ENCODE results near the gene WWOX.

WWOX gene

DNA sequence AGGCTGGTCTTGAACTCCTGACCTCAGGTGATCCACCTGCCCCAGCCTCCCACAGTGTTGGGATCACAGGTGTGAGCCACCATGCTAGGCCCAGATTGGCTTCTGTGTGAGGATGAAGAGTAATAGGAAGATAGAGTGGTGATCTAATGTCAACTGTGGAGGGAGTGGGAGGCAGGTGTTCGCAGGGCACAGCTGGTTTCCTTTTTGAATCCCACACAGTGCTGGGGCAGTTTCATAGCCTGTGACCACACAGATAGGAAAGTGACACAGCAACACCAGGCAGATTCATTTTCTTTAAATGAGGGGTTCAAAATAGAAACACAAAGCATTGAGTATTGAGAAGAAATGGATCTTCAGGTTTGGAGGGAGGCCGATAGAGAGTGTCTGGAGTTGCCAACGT lies 540.3 kb downstream of the WWOX start:
- no peaks in the 10 kb centered on the region for H3K4me1 Mint-ChIP-seq (ENCODE audit: low read depth)
- H3K4me3 Mint-ChIP-seq, result no peak overlapping the region
- H3K36me3 Mint-ChIP-seq, result peaks cover 12% of the 10 kb centered on the region
- H3K27me3 Mint-ChIP-seq, result peaks cover 3% of the 10 kb centered on the region
- no peaks in the 10 kb centered on the region for H3K9me3 Mint-ChIP-seq (ENCODE audit: low read depth)
- no peak overlapping the region for H3K27ac Mint-ChIP-seq

DNA sequence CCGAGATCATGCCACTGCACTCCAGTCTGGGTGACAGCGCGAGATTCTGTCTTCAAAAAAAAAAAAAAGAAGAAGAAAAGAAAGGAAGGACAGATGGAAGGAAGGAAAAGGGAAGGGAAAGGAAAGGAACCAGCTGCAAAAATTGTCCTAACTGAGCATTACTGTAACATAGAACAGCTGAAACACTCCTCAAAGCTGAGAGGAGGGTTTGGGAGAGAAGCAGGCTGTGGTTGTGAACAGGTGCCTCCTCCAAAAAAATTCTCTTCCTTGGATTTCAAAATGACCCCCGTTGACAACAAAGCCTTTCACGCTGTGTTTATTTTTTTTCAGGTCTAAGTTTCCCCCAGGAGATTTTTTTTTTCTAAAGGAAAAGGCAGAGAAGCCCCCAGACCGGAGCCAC lies 541.4 kb downstream of the WWOX start:
- no peak overlapping the region for H3K4me3 Mint-ChIP-seq
- no peak overlapping the region for H3K27ac Mint-ChIP-seq
- H3K9me3 Mint-ChIP-seq (ENCODE audit: low read depth), result no peaks in the 10 kb centered on the region
- H3K36me3 Mint-ChIP-seq, result peaks cover 13% of the 10 kb centered on the region
- H3K27me3 Mint-ChIP-seq, result peaks cover 3% of the 10 kb centered on the region
- H3K4me1 Mint-ChIP-seq (ENCODE audit: low read depth), result no peaks in the 10 kb centered on the region

DNA sequence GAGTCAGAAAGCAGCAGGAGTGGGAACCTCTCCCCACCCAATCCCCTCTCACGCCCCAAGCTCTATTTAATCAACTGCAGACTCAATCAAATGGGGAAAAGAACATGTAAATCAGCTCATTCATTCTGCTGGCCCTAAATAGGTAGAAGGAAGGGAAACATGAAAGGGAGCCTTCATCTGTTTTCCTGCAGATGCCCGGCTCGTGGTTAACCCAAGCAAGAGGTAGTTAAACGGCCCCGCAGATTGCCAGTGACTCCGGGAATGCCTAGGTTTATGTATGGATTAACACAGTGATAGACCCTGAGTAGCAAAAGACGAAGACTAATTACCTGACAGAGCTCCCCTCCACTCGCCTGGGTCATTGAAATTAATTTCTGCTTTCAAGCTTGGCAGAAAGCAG lies 542.0 kb downstream of the WWOX start:
- H3K27ac Mint-ChIP-seq, result no peak overlapping the region
- H3K27me3 Mint-ChIP-seq, result peaks cover 3% of the 10 kb centered on the region
- peaks cover 14% of the 10 kb centered on the region for H3K36me3 Mint-ChIP-seq
- no peaks in the 10 kb centered on the region for H3K9me3 Mint-ChIP-seq (ENCODE audit: low read depth)
- no peak overlapping the region for H3K4me3 Mint-ChIP-seq
- H3K4me1 Mint-ChIP-seq (ENCODE audit: low read depth), result no peaks in the 10 kb centered on the region

DNA sequence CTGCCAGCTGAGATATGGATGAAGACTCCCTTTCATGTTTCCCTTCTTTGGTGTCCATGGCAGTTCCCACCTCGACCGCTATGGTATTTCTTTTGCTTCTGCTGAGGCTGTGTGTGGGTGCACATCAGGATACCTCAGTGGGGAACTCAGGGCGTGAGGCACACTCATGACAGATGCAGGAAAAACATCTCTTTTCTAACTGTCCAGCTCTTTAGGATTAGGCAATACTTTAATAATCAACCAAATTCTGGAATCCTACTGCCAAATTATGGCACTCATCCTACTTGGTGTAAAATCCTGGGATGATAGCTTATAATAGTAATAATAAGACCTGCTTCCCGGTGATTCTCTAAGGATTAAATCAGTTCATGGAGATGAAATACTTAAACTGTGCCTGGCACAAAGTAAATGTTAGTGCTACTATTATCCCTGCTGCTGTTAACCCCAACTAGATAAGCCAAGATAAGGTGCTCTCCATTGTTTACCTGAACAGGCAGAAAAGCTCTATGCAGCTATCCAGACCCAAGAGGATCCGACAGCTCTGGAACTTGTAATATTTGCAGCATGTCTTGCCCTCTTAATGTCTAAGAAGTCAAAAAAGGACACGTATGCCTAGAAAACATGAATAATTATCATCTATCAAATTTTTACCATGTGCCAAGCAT lies 543.3 kb downstream of the WWOX start:
- Mint-ChIP-seq H3K27ac (no peak overlapping the region), H3K36me3 (peaks cover 11% of the 10 kb centered on the region), H3K4me1 (ENCODE audit: low read depth) (no peaks in the 10 kb centered on the region), H3K27me3 (peaks cover 3% of the 10 kb centered on the region), H3K4me3 (no peak overlapping the region), H3K9me3 (ENCODE audit: low read depth) (no peaks in the 10 kb centered on the region)

DNA sequence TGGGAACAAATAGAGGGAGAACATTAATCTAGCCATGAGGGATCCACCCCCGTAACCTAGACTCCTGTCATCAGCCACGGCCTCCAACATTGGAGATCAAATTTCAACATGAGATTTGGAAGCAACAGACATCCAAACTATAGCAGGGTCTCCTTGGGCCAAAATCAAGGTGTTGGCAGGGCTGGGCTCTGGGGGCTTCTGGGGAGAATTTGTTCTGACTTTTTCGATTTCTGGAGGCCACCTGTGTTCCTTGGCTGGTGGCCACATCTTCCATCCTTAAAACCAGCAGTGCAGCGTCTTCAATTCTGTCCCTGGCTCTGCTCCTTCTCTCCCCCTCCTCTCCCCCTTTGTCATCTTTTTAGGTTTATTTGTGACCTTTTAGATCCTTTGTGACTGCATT lies 546.2 kb downstream of the WWOX start:
- H3K9me3 Mint-ChIP-seq (ENCODE audit: low read depth), result no peaks in the 10 kb centered on the region
- peaks cover 4% of the 10 kb centered on the region for H3K36me3 Mint-ChIP-seq
- H3K4me1 Mint-ChIP-seq (ENCODE audit: low read depth), result no peaks in the 10 kb centered on the region
- no peak overlapping the region for H3K27ac Mint-ChIP-seq
- no peak overlapping the region for H3K4me3 Mint-ChIP-seq
- H3K27me3 Mint-ChIP-seq, result no peaks in the 10 kb centered on the region

DNA sequence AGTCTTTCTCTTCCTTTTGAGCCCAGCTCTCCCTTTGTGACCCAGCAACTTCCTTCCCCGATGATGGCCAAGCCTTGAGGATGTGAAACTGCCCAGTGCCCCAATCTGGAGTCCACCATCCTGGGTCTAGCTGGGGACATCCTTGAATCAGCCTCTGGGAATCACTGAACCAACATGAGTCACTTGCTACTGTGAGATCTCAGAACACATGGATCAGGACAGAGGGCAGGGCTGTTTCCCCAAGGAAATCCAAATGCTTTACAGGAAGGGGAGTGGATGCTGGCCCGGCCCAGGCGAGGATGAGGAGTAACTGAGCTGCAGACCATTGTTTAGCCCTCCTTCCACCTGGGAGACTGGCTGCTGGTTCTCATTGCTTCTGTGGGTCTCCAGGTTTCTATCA lies 547.6 kb downstream of the WWOX start:
- Mint-ChIP-seq H3K9me3 (ENCODE audit: low read depth) (no peaks in the 10 kb centered on the region), H3K36me3 (peaks cover 7% of the 10 kb centered on the region), H3K4me1 (ENCODE audit: low read depth) (no peaks in the 10 kb centered on the region), H3K4me3 (no peak overlapping the region), H3K27ac (no peak overlapping the region), H3K27me3 (no peaks in the 10 kb centered on the region)

DNA sequence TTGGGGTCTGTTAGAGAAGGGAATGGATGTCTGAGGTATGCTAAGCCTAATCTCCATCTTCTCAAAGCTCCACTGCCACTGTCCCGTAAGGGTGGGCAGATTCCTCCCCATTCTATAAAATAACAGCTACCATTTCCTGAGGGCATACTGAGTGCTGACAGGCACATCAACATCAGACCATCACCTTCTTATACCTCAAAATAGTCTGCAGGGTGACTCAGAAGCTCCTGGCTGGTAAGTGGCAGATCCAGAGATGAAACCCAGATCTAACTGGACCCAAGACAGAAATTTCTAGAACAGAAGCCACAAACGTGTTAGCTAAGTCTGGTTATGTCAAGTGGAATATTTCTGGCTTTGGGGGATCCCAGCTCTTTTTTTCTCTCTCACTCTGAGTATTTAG lies 548.0 kb downstream of the WWOX start:
- Mint-ChIP-seq H3K9me3 (ENCODE audit: low read depth) (no peaks in the 10 kb centered on the region), H3K4me1 (ENCODE audit: low read depth) (no peaks in the 10 kb centered on the region), H3K4me3 (no peak overlapping the region), H3K27ac (no peak overlapping the region), H3K27me3 (no peaks in the 10 kb centered on the region), H3K36me3 (peaks cover 7% of the 10 kb centered on the region)

DNA sequence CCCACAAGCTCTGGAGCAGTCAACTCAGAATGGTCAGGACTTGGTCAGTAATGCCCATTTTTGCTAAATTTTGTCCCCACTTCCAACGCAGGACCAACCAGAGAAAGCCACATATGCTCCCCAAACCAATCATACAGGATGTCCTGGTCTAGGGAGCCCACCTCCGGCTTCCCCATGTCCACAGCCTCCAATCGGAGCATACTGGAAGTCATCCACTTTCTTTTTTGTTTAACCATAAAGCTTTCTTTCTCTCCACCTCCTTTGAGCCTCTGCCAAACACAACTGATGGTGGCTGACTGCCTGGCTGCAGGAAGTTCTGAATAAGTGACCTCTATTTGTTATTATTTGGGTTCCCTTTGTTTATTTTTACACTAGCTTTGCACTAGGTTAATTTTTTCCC lies 549.1 kb downstream of the WWOX start:
- H3K4me1 Mint-ChIP-seq (ENCODE audit: low read depth), result no peaks in the 10 kb centered on the region
- H3K27ac Mint-ChIP-seq, result no peak overlapping the region
- H3K27me3 Mint-ChIP-seq, result no peaks in the 10 kb centered on the region
- no peaks in the 10 kb centered on the region for H3K9me3 Mint-ChIP-seq (ENCODE audit: low read depth)
- no peak overlapping the region for H3K4me3 Mint-ChIP-seq
- peaks cover 7% of the 10 kb centered on the region for H3K36me3 Mint-ChIP-seq

DNA sequence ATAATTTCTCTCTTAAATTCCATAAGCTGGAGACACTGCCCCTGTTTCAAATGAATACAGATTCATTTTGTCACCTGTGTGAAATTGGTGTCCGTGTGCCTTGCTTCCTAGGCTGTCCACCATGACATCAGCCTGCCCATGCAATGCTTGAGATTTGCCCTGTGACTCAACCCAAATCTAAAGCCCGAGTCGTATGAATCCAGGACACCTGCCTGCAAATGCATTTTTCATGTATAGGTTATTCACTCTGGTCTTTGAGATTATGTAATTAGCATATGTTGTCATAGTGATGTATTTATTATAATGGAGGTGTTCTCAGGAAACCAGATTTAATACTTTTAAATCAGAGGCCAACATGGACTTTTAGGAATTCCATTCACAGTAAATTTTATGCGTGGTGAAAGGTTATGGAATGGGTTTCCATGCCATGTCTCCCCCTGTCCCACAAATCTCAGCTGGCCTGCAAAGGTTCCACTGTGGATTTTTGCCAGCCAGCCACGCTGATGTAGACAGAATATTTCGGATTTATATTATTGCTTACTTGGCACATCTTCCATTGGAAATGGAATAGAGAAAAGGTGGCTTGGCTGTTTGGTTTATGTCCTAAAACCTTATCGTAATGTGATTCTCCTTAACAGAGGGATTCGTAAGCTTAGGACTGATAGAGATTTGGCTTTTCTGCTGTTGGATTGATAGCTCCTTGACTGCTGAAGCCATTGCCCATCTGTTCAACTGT lies 551.1 kb downstream of the WWOX start:
- no peaks in the 10 kb centered on the region for H3K27me3 Mint-ChIP-seq
- H3K4me1 Mint-ChIP-seq (ENCODE audit: low read depth), result no peaks in the 10 kb centered on the region
- H3K27ac Mint-ChIP-seq, result no peak overlapping the region
- no peak overlapping the region for H3K4me3 Mint-ChIP-seq
- no peaks in the 10 kb centered on the region for H3K9me3 Mint-ChIP-seq (ENCODE audit: low read depth)
- peaks cover 7% of the 10 kb centered on the region for H3K36me3 Mint-ChIP-seq

DNA sequence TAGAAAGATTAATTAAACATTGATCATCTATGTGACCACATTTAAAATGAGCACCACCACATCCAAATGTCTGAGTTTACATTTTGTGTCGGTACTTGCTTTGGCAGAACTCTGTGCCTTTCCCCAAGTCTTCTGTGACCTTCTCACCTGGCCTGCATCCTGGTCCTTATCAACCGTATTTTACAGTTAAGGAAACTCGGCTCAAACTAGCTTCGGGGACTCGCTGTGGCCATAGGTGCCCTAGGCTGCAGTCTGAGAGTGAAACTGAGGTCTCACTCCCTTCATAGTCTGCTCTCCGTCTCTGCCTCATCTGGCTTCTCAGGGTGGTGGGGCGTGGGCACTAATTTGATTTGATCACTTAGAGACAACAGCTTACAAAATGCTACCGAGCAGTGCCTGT lies 555.5 kb downstream of the WWOX start:
- H3K27me3 Mint-ChIP-seq, result no peaks in the 10 kb centered on the region
- H3K36me3 Mint-ChIP-seq, result peaks cover 3% of the 10 kb centered on the region
- no peaks in the 10 kb centered on the region for H3K9me3 Mint-ChIP-seq (ENCODE audit: low read depth)
- no peak overlapping the region for H3K27ac Mint-ChIP-seq
- H3K4me1 Mint-ChIP-seq (ENCODE audit: low read depth), result no peaks in the 10 kb centered on the region
- no peak overlapping the region for H3K4me3 Mint-ChIP-seq

DNA sequence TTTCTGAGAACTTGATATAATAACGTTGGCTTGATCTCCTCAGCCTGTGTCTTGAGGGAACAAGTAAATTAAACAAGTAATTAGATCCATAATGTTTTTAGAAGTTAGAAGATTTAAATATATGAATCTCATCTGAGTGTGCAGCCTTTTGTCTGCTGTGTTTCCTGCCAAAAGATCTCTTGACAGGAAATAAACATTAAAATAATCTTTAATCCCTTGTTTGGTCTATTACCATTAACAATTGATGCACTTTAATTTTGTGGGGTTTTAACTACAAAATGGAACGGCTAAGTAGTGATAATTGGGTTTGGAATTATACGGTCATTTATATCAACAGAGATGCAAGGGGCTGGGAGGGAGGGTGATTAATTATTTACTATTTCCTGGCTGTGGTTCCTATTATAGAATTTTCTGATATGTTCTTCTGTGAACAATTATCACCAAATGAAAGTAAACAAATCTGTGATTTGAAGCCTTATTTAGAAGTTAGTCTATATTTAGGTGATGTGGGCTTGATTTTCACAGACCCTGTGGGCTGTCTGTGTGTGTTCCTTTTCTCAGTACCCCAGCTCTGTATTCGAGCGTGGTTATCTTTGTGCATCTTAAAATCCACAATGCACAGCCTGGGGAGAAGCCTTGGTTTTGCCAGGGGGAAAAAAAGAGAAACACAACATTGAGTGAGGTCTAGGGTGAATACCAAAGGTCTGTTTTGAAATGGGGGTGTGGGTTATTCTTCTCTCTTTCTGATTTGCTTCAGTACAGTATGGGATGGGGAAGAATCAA lies 556.1 kb downstream of the WWOX start:
- peaks cover 3% of the 10 kb centered on the region for H3K36me3 Mint-ChIP-seq
- H3K27me3 Mint-ChIP-seq, result no peaks in the 10 kb centered on the region
- no peak overlapping the region for H3K4me3 Mint-ChIP-seq
- H3K4me1 Mint-ChIP-seq (ENCODE audit: low read depth), result no peaks in the 10 kb centered on the region
- no peak overlapping the region for H3K27ac Mint-ChIP-seq
- no peaks in the 10 kb centered on the region for H3K9me3 Mint-ChIP-seq (ENCODE audit: low read depth)

DNA sequence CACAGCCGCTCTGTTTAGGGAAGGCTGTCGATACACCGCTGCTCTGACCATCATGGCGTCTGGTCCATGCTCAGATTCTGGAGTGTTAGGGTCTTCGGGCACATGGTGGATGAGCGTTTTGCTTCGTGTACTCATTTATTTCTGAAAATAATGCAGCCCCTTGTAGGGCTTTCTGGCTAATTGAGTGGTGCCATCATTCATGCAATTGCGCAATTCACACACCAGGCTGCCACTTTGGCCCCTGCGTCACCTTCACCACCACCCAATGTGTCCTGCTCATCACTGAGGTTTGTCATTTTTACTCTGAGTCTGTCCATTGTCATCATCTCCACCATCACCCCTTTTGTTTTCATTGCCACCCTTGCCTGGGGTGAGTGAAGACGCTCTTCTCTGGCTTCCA lies 557.4 kb downstream of the WWOX start:
- Mint-ChIP-seq H3K4me1 (ENCODE audit: low read depth) (no peaks in the 10 kb centered on the region), H3K27me3 (no peaks in the 10 kb centered on the region), H3K36me3 (no peaks in the 10 kb centered on the region), H3K9me3 (ENCODE audit: low read depth) (no peaks in the 10 kb centered on the region), H3K4me3 (no peak overlapping the region), H3K27ac (no peak overlapping the region)

DNA sequence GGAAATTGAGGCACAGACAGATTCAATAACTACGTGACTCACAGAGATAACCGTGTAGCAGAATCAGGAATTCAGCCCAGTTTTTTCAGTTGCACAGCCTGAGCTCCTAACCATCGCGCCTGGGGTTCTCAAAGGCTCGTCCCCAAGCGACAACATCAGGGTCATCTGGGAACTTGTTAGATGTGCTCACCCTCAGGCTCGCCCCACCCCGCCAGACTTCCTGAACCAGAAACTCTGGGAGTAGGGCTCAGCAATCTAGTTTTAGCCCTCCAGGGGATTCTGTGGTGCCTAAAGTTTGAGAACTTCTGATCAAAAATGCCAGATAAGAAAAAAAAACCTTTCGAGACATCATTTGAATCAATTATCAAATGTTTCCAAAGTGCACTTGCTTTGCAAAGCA lies 559.8 kb downstream of the WWOX start:
- H3K4me3 Mint-ChIP-seq, result no peak overlapping the region
- no peaks in the 10 kb centered on the region for H3K9me3 Mint-ChIP-seq (ENCODE audit: low read depth)
- no peaks in the 10 kb centered on the region for H3K27me3 Mint-ChIP-seq
- H3K36me3 Mint-ChIP-seq, result peaks cover 2% of the 10 kb centered on the region
- H3K27ac Mint-ChIP-seq, result no peak overlapping the region
- no peaks in the 10 kb centered on the region for H3K4me1 Mint-ChIP-seq (ENCODE audit: low read depth)

DNA sequence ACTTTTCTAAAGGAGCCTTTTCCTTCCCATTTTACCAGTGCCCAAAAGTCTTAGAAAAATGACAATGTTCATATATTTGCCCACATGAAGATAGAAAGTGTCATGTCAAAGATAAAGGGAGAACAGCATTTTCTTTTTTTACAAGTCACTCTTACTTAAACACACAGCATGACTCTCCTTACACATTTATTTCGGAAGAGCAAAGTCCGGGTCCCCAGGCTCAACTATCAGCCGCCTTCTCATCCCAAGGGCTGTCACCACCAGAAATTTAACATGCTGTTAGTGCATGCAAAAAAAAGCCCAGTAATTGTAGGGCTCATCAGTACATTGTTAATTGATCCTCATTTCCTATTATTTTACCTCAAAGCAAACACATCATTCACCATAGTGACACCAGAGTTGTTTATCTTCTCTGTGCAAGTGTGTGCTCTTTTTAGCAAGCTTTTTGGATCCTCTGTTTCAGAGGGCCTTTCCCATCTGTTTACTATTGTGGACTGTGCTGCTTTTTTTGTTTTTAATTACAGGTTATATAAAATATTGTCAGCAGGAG lies 560.3 kb downstream of the WWOX start:
- H3K27me3 Mint-ChIP-seq, result no peaks in the 10 kb centered on the region
- no peaks in the 10 kb centered on the region for H3K4me1 Mint-ChIP-seq (ENCODE audit: low read depth)
- no peak overlapping the region for H3K27ac Mint-ChIP-seq
- no peak overlapping the region for H3K4me3 Mint-ChIP-seq
- peaks cover 2% of the 10 kb centered on the region for H3K36me3 Mint-ChIP-seq
- H3K9me3 Mint-ChIP-seq (ENCODE audit: low read depth), result no peaks in the 10 kb centered on the region

DNA sequence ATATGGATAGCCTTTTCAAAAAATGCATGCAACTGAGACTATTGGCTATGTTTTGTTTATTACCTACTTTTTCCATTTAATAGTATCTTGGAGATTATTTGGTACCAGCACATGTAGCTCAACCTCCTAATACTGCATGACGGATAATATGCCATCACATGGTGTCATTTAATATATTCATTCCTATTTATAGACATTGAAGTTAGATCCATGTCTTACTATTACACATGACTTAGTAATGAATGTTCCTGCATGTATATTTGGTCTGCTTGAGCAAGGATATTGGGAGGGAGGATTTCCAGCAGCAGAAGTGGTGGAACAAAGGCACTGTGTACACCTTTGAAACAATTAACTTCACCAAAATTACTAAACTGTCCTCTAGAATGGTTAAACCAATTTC lies 561.3 kb downstream of the WWOX start:
- H3K27me3 Mint-ChIP-seq, result no peaks in the 10 kb centered on the region
- no peak overlapping the region for H3K27ac Mint-ChIP-seq
- H3K4me1 Mint-ChIP-seq (ENCODE audit: low read depth), result no peaks in the 10 kb centered on the region
- no peak overlapping the region for H3K4me3 Mint-ChIP-seq
- H3K9me3 Mint-ChIP-seq (ENCODE audit: low read depth), result no peaks in the 10 kb centered on the region
- H3K36me3 Mint-ChIP-seq, result peaks cover 2% of the 10 kb centered on the region

Measured in activated naive CD8-positive, alpha-beta T cell (primary cell).